Fibroblast of lung (primary cell): ENCODE measurements around the gene FHL2. TPM values are rescaled to one million over a fixed set of nuclear protein-coding genes. Genes with fewer than 3 reads are reported as not detected.
A peak's percentile ranks its signal among the peaks of the same experiment; 100 is the strongest.

Experiments
- DNase-seq, 2 donors: peaks; one replicate each; pipeline versions ENCODE4 v3.0.0 to v3.0.0-alpha.2; 2010; ENCODE audit warnings: low read depth in 2 of 2
- H2AFZ ChIP-seq: 2 replicates; pipeline ENCODE4 v1.5.1; 2012; ENCODE audit warnings: low read length, control low read depth, inconsistent platforms
- H3K27ac ChIP-seq: 2 replicates; pipeline ENCODE4 v1.5.1; 2011; ENCODE audit warnings: low read length, control low read depth; ENCODE audit not compliant: insufficient read depth
- H3K27me3 ChIP-seq: 2 replicates; pipeline ENCODE4 v1.5.1; 2011; ENCODE audit warnings: mild to moderate bottlenecking, low read length; ENCODE audit not compliant: control insufficient read depth, insufficient read depth
- H3K36me3 ChIP-seq: 2 replicates; pipeline ENCODE4 v1.5.1; 2011; ENCODE audit warnings: low read length; ENCODE audit not compliant: control insufficient read depth, insufficient read depth
- H3K4me1 ChIP-seq: 2 replicates; pipeline ENCODE4 v1.5.1; 2011; ENCODE audit warnings: low read length; ENCODE audit not compliant: control insufficient read depth, insufficient read depth; ENCODE audit errors: extremely low read depth
- H3K4me2 ChIP-seq: 2 replicates; pipeline ENCODE4 v1.5.1; 2011; ENCODE audit warnings: low read length, control low read depth; ENCODE audit not compliant: insufficient read depth; ENCODE audit errors: extremely low read depth
- H3K4me3 ChIP-seq, 4 experiments: fragments of 200-600 bp in 1 of 4; sonication (generic) in 1 of 4; replicated peaks in 1 of 4; 2 replicates each; pipeline ENCODE4 v1.5.1; 2011 to 2016; ENCODE audit warnings: low read length in 4 of 4, low read depth in 3 of 4, mild to moderate bottlenecking in 3 of 4, control low read depth in 2 of 4, inconsistent platforms in 1 of 4, mixed read lengths in 1 of 4; ENCODE audit not compliant: insufficient read depth in 1 of 4; ENCODE audit errors: control extremely low read depth in 1 of 4
- H3K79me2 ChIP-seq: 2 replicates; pipeline ENCODE4 v1.5.1; 2012; ENCODE audit warnings: mild to moderate bottlenecking, low read length, inconsistent platforms; ENCODE audit not compliant: control insufficient read depth, insufficient read depth
- H3K9ac ChIP-seq: 2 replicates; pipeline ENCODE4 v1.5.1; 2011; ENCODE audit warnings: mild to moderate bottlenecking, low read length, control low read depth; ENCODE audit not compliant: insufficient read depth
- H3K9me3 ChIP-seq: 2 replicates; pipeline ENCODE4 v1.5.1; 2012; ENCODE audit warnings: low read depth, low read length; ENCODE audit not compliant: control insufficient read depth, insufficient read depth
- H4K20me1 ChIP-seq: 2 replicates; pipeline ENCODE4 v1.5.1; 2011; ENCODE audit warnings: low read length; ENCODE audit not compliant: control insufficient read depth, insufficient read depth; ENCODE audit errors: extremely low read depth
- EZH2 ChIP-seq: IDR thresholded peaks from 2 replicates; pipeline ENCODE4 v1.5.1; 2012; ENCODE audit warnings: low read length, control low read depth, mild to moderate bottlenecking; ENCODE audit errors: missing control alignments
- polyA plus RNA-seq, 2 donors: library from polyadenylated mRNA; depleted of rRNA in 1 of 2; stranded (reverse) in 1 of 2; unstranded in 1 of 2; fragments of >200 nt; gene quantifications; 2 replicates each; pipeline ENCODE4 v1.2.1, GENCODE V29; 2011 to 2012; ENCODE audit warnings: missing spikeins in 1 of 2
- total RNA-seq: library from RNA; depleted of rRNA; stranded (reverse); fragments of >200 nt; gene quantifications from 2 replicates; pipeline ENCODE4 v1.2.1, GENCODE V29; 2014
- TF ChIP-seq, protein P1 (sequence below), 2 donors: IDR thresholded peaks in 1 of 2; conservative IDR thresholded peaks in 1 of 2; 1 replicate in 1 of 2; 2 replicates in 1 of 2; pipeline ENCODE4 v1.5.1; 2011 to 2012; ENCODE audit warnings: low read length in 2 of 2, control low read depth in 1 of 2, inconsistent platforms in 1 of 2, low read depth in 1 of 2, mild to moderate bottlenecking in 1 of 2

FHL2 gene
- total and polyA plus RNA-seq, 2 donors (not counting 1 experiment from before 2014, with no cell fraction given): 144 to 421 TPM

DNA sequence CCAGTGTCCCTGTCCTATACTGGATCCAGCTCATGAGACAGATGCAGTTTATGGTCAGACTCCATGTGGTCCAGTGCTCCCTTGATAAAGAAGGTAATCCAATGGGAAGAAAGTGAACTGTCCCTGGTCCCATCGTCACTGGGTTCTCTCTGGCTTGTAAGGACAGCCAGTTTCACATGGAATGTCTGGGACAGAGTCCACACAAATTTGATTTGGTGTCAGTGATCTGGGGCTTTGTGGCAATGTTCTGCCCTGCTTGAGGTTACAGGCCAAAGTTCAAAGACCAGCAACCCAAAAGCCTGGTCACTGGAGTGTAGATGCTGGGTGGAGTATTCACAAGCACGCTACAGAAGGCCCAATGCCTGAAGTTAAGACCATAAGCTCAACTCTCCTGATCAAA, 22.2 kb upstream of the FHL2 start:
- Histone ChIP-seq H3K4me2 (no peak overlapping the region), H3K36me3 (no peaks in the 10 kb centered on the region)

DNA sequence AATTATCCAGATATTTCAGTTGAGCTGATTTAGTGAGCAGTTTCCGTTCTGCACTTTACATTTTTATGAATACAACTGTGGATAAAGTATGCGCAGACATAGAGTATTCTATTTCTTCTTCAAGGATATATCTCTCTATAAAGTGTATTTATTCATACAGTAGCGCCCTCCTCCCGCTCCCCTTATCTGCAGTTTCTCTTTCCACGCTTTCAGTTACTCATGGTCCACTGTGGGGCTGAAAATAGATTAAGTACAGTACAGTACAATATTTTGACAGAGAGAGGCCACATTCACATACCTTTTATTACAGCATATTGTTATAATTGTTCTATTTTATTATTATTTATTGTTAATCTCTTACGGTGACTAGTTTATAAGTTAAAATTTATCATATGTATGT, 19.7 kb upstream of the FHL2 start:
- TF ChIP-seq, protein P1, sequence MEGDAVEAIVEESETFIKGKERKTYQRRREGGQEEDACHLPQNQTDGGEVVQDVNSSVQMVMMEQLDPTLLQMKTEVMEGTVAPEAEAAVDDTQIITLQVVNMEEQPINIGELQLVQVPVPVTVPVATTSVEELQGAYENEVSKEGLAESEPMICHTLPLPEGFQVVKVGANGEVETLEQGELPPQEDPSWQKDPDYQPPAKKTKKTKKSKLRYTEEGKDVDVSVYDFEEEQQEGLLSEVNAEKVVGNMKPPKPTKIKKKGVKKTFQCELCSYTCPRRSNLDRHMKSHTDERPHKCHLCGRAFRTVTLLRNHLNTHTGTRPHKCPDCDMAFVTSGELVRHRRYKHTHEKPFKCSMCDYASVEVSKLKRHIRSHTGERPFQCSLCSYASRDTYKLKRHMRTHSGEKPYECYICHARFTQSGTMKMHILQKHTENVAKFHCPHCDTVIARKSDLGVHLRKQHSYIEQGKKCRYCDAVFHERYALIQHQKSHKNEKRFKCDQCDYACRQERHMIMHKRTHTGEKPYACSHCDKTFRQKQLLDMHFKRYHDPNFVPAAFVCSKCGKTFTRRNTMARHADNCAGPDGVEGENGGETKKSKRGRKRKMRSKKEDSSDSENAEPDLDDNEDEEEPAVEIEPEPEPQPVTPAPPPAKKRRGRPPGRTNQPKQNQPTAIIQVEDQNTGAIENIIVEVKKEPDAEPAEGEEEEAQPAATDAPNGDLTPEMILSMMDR (conservative IDR thresholded peaks at IDR 0.05 in 1 of 2, IDR thresholded peaks at IDR 0.05 in 1 of 2; ENCODE audit: low read depth in 1 of 2, low read length in 2 of 2): no peak
- TF ChIP-seq EZH2: no peak
- Histone ChIP-seq H3K4me1 (no peaks in the 10 kb centered on the region), H3K27ac (no peak overlapping the region), H3K9me3 (no peaks in the 10 kb centered on the region), H3K4me3 (no peak overlapping the region), H3K79me2 (no peaks in the 10 kb centered on the region), H4K20me1 (no peaks in the 10 kb centered on the region), H3K9ac (no peak overlapping the region), H3K36me3 (no peaks in the 10 kb centered on the region), H2AFZ (no peak overlapping the region), H3K27me3 (peaks cover 11% of the 10 kb centered on the region), H3K4me2 (no peak overlapping the region)
- no peak for DNase-seq

More for the DNA sequence above, 22.2 kb upstream of the FHL2 start:
- Histone ChIP-seq H3K9me3 (no peaks in the 10 kb centered on the region), H4K20me1 (no peaks in the 10 kb centered on the region), H3K4me1 (no peaks in the 10 kb centered on the region), H3K27ac (no peak overlapping the region), H3K9ac (no peak overlapping the region), H3K79me2 (no peaks in the 10 kb centered on the region), H3K4me3 (no peak overlapping the region), H2AFZ (no peak overlapping the region), H3K27me3 (peaks cover 12% of the 10 kb centered on the region)
- no peak for DNase-seq
- no peak for TF ChIP-seq EZH2
- TF ChIP-seq, protein P1 (conservative IDR thresholded peaks at IDR 0.05 in 1 of 2, IDR thresholded peaks at IDR 0.05 in 1 of 2; ENCODE audit: low read depth in 1 of 2, low read length in 2 of 2): no peak

DNA sequence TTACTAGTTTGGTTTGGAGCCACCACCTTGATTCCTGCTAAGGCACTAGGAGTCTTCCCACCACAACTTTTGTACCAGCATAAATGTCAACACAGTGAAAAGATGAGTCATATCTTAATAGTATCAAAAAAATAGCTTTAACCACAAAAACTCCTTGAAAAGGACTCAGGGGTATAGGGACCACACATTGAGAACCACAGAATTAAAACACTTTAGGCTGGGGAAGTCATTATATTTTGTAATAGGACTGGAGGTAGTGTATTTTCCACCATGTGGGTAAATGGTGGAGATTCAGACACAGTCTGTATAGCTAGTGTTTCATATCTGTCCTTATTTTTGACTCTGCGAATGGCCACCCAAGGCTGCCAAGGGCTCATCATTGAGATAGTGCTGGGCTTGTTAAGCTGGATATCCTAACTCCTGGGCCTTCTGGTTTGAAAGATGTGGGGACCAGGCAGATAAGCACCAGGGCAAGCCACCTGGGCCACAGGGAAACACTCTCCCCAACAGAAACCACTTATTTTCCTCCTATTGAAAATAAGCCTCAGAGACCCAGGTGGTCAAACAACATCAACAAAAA, 19.1 kb upstream of the FHL2 start:
- H2AFZ ChIP-seq: no peak overlapping the region
- no peak overlapping the region for H3K4me2 ChIP-seq
- no peaks in the 10 kb centered on the region for H3K9me3 ChIP-seq
- peaks cover 12% of the 10 kb centered on the region for H3K27me3 ChIP-seq
- TF ChIP-seq, protein P1 (conservative IDR thresholded peaks at IDR 0.05 in 1 of 2, IDR thresholded peaks at IDR 0.05 in 1 of 2; ENCODE audit: low read depth in 1 of 2, low read length in 2 of 2): no peak
- no peak for TF ChIP-seq EZH2
- H3K9ac ChIP-seq: no peak overlapping the region
- H3K27ac ChIP-seq: no peak overlapping the region
- H3K79me2 ChIP-seq: no peaks in the 10 kb centered on the region
- no peaks in the 10 kb centered on the region for H4K20me1 ChIP-seq
- no peaks in the 10 kb centered on the region for H3K4me1 ChIP-seq
- peak; percentile 63 to 74 for DNase-seq
- no peak overlapping the region for H3K4me3 ChIP-seq
- H3K36me3 ChIP-seq: no peaks in the 10 kb centered on the region
